Dermis microvascular lymphatic vessel endothelial cell (primary cell): Measurements from ENCODE around the gene ERLEC1. TPM values are rescaled to one million over a fixed set of nuclear protein-coding genes. Genes with fewer than 3 reads are reported as not detected.
"Not testable (repeated sequence)": the region's sequence is repeated elsewhere in the genome, so short reads cannot be mapped to it uniquely, and the experiment has no call there.

Source experiments
- DNase-seq, 2 donors: peaks; one replicate each; pipeline versions ENCODE4 v3.0.0 to v3.0.0-alpha.2; 2010; ENCODE audit warnings: low read depth in 2 of 2
- total RNA-seq: library from RNA; depleted of rRNA; stranded (reverse); fragments of >200 nt; gene quantifications from 2 replicates; pipeline ENCODE4 v1.2.1, GENCODE V29; 2014

Gene ERLEC1
- total RNA-seq, 1 donor from 2014 or later: 46.5 TPM

- DNase-seq: no peak
Measured at GRCh38 chr2:53829273-53829979, 42.6 kb downstream of the ERLEC1 start.

- DNase-seq: not testable (repeated sequence)
Measured at GRCh38 chr2:53829980-53830290, 43.1 kb downstream of the ERLEC1 start.

GRCh38 chr2:53840580-53840979 is 53.7 kb downstream of the ERLEC1 start:
- no peak for DNase-seq

- DNase-seq: not testable (repeated sequence)
Measured at GRCh38 chr2:53841651-53842050, 54.8 kb downstream of the ERLEC1 start.

- DNase-seq: peak in 1 of 2 donors; percentile 31
Measured at GRCh38 chr2:53842891-53843290, 56.0 kb downstream of the ERLEC1 start.

GRCh38 chr2:53843595-53843994 is 56.8 kb downstream of the ERLEC1 start:
- no peak for DNase-seq

- DNase-seq: no peak
Measured at GRCh38 chr2:53848062-53848461, 61.2 kb downstream of the ERLEC1 start.

GRCh38 chr2:53851052-53851757 is 64.4 kb downstream of the ERLEC1 start:
- not testable (repeated sequence) for DNase-seq

- DNase-seq: no peak
Measured at GRCh38 chr2:53852532-53852931, 65.7 kb downstream of the ERLEC1 start.

GRCh38 chr2:53854678-53855077 is 67.8 kb downstream of the ERLEC1 start:
- DNase-seq: no peak

GRCh38 chr2:53856272-53856671 is 69.4 kb downstream of the ERLEC1 start:
- no peak for DNase-seq

- DNase-seq: no peak
Measured at GRCh38 chr2:53859206-53860181, 72.7 kb downstream of the ERLEC1 start, which contains the start of gene GPR75. TSS of gene GPR75 (minus strand) at chr2:53859967. CDS start at chr2:53854756, 5,211 bp downstream.

- no peak for DNase-seq
Measured at GRCh38 chr2:53861824-53862223, 75.0 kb downstream of the ERLEC1 start.

GRCh38 chr2:53863538-53864227 is 76.8 kb downstream of the ERLEC1 start:
- DNase-seq: no peak

- DNase-seq: no peak
Measured at GRCh38 chr2:53865264-53865663, 78.4 kb downstream of the ERLEC1 start.

- DNase-seq: no peak
Measured at GRCh38 chr2:53865962-53866361, 79.1 kb downstream of the ERLEC1 start.

- DNase-seq: no peak
Measured at GRCh38 chr2:53867169-53867568, 80.3 kb downstream of the ERLEC1 start.

GRCh38 chr2:53867773-53868172 is 80.9 kb downstream of the ERLEC1 start:
- no peak for DNase-seq
